VCaP (cell line): ENCODE measurements around the gene OR5H15.

ENCODE experiments used
- H3K27ac ChIP-seq: fragments of 450-650 bp; 2 replicates; pipeline ENCODE4 v1.5.1; 2017
- CTCF ChIP-seq: fragments of 450-650 bp; conservative IDR thresholded peaks from 2 replicates; pipeline ENCODE4 v1.5.1; 2017; ENCODE audit warnings: mild to moderate bottlenecking, moderate library complexity

OR5H15 gene

GRCh38 chr3:98199020-98199419, 32.5 kb downstream of the OR5H15 start:
- no peak for TF ChIP-seq CTCF
- no peak overlapping the region for H3K27ac ChIP-seq

GRCh38 chr3:98209244-98209643, 42.7 kb downstream of the OR5H15 start:
- TF ChIP-seq CTCF, result no peak
- H3K27ac ChIP-seq, result no peak overlapping the region

GRCh38 chr3:98213276-98213675, 46.8 kb downstream of the OR5H15 start:
- no peak overlapping the region for H3K27ac ChIP-seq
- TF ChIP-seq CTCF, result no peak

GRCh38 chr3:98215051-98215450, 48.6 kb downstream of the OR5H15 start:
- H3K27ac ChIP-seq, result no peak overlapping the region
- TF ChIP-seq CTCF, result no peak
